GM19023 (cell line): ENCODE measurements around the gene STOX2.

ENCODE experiments used
- ATAC-seq: cut with Tn5 transposase; IDR thresholded peaks from one replicate; pipeline ENCODE4 v1.9.1; 2021; ENCODE audit warnings: mild to moderate bottlenecking, moderate library complexity; ENCODE audit not compliant: unreplicated experiment

STOX2 gene

DNA sequence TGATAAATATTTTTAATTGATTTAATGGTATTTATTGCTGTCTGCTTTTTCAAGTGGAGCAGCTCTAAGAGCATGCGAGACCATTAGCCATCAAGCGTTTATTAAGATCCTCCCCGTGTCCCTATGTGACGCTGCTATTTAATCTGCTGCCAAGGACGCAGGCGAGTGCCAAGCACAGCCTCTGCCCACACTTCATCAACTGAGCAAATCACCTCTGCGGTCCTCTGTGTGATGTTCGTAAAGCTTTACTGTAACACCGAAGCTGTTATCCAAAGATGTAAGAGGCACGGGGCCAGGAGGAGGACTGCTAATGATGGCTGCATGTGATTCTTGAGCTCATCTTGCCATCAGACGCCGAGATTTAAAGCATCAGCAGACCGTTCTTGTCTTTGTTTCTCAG lies 79.5 kb downstream of the STOX2 start:
- no peak for ATAC-seq

DNA sequence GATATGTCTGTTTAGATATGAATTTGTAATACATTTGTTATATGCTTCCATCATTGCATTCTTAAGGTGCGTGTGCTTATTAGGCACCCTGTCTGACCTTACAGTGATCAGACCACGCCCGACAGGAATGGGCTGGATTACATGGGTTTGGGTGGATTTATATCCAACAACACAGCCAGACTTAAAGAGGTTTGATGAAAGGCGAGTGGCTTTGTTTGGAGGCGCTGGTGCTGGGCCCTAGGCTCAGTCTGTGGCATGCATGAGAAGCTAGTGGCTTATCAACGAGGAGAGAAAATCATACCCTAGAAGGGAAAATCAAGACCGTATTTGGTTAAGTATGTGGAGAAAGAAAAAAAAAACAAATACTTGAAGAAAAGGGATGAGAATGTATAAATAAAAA lies 80.7 kb downstream of the STOX2 start:
- ATAC-seq, result no peak

DNA sequence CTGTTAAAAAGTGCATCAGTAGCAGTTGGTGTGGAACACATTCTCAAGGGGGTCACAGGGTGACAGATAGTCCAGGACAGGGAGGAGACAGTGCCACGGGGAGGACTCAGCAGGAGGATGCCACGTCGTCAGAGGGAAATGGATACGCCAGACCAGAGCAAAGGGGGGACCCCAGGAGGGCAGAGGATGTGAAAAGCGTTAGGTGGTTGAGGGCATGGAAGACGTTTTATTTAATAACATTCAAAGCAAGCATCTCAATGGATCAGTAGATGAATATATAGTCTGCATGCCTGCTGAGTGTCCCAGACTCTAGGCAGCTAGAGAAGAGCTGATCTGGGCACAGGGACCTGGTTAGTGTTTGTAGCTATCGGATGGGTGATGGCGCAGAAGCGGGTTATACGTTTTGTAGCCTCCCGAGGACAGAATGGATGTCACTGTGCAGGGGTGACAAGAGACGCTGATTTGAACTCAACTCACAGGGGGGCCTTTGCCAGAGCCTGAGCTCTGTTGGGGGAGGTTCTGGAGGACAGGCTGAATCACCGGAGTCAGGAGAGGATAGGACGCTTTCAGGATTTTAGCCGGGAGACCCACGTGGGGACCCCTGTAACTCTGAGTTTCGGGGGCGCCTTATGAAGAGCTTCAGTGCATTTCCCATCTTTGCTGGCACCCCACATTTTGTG lies 81.3 kb downstream of the STOX2 start:
- no peak for ATAC-seq

DNA sequence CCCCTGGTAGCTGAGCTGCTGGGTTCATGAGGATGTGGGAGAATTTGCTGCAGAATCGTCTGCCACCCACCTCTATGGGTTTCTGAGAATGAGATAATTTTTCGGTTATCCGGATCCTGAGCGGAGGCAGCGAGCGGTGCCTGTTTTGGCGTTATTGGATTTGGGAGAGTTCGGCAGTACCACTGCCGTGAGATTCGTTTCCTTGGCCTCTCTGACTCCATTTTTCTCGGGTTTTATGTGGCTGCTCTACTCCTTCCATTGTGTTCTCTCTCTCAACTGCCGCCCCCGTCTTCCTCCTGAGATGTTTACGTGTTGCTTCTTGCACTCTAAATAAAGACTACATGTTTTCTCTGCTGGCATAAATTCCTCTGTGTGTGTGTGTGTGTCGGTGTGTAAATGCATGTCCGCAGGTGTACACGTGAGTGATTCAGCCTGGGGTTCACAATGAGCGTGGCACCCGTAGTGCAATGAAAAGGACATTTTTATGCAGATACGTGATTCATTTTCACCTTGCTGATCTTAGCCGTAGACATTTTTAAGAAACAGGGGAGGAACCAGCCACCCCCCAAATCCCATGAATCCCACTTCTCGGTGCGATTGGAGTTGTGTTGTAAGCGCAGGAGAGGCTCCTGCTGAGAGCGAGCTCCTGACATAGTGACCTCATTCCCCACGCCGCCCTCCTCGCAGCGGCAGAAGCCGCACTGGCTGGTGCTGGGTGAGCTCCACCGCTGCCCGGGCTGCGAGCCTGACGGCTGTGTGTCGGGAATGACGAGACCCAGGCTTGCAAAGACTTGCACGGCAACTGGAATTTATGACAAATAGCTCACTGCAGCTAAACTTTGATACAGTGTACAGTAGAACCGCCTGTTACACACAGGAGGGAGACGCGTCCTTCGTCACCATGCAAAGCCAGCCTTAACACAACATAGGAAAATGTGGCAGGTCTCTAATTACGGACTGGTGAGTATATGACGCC lies 82.2 kb downstream of the STOX2 start:
- no peak for ATAC-seq

DNA sequence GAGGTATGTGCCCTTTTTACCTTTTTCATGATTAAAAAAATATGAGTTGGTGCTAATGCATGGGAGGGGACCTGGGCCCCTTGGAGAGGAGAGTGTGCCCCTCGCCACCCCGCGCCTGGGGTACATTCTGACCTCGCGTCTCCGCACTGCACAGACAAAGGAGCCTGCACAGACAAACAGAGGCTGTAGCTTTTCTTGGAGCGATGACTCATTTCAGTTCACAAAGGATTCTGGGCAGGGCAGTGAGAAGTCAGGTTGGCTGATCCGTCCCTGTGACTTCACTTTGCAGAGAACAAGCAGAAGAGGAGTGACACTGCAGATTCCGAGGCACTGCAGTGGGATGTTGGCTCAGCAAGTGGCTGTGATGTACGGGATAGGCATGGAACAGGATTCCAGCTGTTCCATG lies 82.9 kb downstream of the STOX2 start:
- no peak for ATAC-seq

DNA sequence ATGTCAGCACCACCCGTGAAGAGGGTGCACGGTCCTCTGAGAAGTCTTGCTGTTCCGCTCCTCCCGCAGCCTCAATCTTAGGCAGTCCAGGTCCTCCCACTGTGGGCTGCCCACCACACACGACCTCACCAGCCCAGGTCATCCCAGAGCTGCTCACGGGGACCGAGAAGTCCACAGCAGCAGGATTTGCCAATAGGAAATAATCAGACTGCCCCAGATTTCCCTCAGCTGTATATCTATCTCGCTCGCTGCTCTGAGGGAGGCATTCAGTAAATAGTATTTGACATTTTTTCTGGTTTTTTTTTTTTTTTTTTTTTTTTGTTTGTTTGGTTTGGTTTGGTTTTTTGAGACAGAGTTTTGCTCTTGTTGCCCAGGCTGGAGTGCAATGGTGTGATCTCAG lies 83.8 kb downstream of the STOX2 start:
- no peak for ATAC-seq

DNA sequence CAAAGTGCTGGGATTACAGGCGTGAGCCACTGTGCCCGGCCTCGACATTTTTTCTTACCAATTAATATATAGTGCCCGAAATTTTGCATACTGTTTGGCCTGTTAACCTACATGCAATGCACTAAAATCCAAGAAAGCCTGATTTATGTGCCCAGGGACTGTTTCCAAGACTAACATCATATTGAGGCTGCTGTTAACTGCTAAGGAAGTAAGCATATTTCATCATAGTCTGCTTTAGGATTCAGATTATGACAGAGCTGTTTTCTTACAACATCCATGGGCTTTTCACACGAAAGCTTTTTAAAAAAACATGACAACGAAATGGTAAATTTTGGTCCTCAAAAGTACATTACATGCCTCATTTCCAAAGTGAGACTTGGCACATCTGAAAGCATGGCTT lies 84.4 kb downstream of the STOX2 start:
- ATAC-seq, result no peak

DNA sequence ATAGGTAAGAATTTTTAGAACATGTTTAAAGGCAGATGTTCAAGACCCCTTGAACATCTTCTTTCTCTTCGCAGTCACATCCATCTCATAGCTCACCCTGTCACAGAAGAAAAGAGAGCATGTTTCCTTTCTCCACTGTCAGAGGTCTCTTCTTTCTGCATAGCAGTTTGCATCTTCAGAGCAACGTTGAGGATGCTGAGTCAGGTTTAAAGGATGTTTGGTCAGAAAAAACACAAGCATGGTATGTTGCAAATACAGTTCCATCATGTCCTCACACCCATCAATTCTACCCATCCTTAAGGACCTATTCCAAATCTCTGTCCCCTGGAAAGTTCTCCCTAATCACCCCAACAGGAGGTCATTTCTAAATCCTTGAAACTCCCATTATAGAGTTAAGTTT lies 84.8 kb downstream of the STOX2 start:
- no peak for ATAC-seq

DNA sequence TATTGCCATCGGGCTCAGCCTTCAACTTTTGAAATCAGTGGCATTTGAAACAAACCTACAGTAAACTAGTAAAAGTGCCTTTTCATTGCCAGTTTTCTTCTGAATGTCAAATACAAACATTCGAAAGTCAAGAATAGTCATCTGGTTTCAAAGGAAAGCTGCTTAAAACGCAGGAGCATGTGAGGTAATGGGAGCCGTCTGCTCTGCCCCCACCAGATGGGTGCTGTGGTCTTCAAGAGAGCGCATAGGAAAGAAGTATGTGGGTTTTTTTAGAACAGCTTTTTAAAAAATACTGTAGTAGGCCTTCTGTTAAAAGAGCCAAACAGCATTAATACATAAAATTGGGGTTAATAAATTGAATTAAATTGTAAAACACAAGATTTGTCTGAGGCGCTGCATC lies 88.6 kb downstream of the STOX2 start:
- ATAC-seq, result no peak

DNA sequence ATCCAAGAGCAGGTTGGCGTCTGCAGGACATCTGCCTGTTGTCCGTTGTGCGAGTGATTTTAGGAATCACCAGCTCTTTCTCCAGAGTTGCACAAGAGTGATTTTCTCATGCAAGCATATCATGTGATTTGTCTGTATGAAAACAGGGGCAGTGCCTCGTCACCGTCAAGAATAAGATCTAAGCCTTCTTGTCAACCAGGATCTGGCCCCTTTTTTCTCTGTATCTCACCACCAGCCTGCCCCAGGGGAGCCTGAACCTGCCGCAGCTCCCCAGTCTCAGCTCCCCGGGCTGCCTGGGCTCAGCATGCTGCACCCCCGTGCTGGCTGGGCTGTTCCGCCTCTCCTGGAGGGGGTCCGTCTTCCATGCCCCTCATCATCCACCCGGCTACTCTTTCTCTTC lies 90.5 kb downstream of the STOX2 start:
- no peak for ATAC-seq

DNA sequence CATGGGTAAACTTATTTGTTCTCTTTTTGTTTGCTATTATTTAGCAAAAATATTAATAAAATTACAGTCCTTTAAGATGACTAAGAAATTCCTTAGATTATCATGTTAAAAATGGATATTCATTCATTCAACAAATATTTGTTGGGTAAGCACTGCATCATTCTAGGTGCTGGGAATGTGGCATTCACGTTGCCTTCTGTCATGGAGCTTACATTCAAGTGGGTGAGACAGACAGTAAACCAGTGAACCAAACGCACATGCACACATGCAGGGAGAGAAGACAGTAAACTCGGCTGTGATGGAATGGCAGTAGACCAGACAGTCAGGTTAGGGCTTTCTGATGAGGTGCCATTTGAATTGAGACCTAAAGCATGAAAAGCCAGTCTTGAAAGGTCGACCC lies 91.8 kb downstream of the STOX2 start:
- no peak for ATAC-seq

DNA sequence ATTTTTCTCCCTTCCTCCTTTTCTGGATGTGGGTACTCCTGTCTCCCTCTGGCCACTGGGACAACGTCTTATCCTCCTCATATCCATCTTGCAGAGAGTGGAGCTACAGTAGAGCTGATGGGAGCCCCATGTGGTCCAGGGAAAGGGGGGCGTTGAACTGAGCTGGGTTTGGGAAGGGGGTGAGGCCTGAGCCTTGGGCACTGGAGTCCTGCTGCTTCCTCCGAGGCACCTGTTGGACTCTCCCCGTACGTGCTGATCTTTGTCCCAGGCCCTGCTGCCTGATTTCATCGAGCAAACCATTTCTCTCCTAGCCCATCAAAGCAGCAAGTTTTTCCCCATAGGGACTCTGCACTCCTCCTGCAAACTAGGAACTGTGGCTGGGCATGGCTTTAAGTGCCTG lies 94.3 kb downstream of the STOX2 start:
- no peak for ATAC-seq

DNA sequence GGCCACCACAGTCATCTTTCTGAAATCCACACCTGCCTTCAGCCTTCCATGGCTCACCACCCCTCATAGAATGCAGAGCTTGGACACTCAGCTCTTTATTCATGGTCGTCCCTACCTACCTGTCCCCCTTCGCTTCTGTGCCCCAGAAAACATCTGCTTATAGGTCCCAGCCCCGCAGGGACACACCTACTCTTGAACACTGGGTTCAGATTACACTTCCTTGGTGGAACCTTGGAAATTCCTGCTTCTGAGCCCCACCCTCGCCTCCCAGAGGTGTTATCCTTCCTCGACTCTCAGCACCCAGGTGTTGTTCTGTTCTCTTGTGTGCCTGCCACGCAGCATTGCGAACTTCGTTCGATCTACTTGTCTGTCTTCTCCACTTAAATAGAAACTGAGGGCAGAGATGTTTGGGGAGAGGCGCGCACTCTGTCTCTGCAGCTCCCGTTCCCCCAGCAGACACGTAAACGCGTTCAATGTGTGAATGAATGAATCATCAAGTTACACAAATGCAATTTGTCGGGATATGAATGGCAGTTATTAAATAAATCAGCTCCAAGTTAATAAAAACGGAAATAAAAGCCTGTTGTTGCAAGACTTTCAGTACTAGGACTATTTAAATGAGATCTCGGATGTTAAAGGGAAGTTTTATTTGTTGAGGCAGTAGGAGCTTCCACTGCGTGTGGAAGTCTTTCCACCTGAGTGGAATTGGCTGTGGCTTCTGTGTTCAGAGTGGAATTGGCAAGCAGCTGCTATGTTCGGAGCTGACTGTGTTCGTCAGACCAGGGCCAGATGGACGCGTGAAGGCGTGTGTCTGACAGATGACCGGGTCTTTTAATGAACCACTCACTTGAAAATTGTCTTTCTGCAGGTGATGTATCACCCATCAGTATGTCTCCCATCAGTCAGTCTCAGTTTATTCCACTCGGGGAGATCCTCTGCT lies 95.6 kb downstream of the STOX2 start:
- no peak for ATAC-seq

DNA sequence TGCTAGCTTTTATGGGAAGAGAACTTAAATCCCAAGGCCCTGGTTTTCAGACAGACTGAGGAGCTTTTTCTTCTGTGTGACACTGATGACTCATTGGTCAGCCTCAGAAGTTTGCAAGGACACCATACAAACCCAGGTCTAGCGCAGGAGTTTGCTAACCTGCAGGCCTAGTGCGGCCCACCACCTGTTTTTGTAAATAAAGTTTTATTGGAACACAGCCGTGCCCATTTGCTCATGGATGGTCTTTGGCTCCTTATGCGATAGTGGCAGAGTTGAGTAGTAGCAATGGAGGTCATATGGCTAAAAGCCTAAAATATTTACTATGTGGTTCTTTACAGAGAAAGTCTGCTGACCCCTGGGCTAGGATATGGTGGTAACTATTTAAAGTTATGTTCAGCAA lies 98.3 kb downstream of the STOX2 start:
- ATAC-seq, result no peak

DNA sequence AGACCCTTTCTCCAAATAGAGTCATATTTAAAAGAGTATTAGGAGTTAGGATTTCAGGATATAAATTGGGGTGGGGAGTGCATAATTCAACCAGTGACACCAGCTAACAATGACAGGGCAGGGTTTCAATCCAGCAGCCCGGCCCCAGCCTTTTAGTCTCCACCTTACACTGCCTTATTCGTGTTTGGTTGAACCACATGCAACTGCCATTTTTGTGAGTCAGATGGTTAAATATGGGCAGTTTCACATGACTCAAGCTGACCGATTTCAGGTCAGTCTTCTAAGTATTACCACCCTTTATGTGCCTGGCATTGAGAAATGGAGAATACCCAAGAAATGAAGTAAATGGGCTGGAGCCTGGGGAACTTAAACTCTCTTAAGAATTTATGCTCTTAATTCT lies 102.8 kb downstream of the STOX2 start:
- no peak for ATAC-seq

DNA sequence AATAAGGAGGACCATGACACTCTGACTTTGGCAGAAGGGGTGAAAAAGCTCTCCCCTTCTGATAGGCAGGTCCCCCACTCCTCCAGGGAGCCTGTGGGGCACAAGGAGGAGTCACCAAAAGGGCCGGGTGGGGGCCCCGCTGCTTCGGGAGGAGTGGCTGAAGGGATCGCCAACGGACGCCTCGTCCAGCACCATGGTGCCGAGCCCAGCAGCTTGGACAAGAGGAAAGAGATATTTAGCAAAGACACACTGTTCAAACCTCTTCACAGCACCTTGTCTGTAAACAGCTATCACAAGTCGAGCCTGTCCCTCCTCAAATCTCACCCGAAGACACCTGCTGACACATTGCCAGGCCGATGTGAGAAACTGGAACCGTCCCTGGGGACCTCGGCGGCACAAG lies 105.6 kb downstream of the STOX2 start:
- no peak for ATAC-seq

DNA sequence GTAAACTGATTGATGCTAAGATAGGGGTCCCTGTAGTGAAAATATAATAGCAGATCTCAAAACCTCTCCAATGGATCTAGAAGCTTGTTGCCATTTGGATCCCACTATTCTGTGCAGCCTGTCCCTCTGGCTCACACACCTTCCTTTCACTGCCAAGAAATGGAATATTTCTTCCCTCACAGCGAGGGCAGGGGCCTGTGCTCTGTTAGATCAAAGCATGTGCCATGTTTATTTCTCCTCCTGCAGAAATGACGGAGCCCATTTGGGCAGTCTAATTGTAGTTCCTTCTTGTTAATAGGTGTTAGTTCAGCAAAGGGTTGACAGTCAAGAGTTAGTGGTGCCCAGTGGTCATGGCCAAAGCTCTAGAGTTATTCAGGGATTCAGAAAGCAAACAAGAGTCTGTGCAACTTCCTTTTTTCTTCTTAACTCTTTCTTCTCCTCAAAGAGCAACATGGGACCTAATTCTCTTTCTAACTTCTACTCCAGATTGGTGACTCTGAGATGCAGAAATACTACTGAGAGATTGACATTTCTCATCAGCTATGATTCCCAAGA lies 106.8 kb downstream of the STOX2 start:
- no peak for ATAC-seq

DNA sequence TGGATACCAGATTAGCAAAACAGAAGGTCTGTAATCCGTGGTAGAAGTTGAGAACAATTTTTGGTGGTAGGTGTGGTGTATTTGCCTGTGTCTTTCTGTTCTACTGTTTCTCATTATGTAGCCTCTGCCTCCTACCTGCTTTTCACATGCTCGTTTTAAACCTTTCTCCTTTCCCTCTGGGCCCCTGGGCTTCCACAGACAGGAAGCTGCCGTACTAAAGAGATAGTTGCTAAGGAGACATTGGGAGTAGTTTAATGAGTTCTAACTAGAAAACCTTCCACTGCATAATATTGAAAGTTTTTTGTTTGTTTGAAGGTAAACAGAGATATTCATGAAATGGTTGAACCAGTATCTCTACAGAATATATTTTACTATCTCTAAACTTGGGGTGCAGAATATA lies 107.8 kb downstream of the STOX2 start:
- no peak for ATAC-seq

DNA sequence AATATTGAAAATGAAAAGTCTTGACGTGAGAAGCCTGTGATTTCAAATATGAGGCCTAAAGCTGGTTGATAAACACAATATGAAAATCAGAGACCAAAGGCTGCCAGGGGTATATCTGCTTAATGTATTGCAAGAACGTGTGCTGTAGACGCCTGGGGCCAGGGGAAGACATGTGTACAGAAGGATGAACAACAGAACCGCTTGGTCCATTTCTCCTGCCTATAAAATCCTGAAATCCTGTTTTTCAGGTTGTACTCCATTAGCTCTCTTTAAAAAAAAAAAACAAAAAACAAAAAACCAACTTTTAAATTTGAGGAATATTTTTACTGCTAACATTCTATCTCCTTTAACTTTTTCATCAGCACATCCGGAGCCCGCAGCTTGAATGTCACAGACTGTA lies 109.2 kb downstream of the STOX2 start:
- ATAC-seq, result no peak

DNA sequence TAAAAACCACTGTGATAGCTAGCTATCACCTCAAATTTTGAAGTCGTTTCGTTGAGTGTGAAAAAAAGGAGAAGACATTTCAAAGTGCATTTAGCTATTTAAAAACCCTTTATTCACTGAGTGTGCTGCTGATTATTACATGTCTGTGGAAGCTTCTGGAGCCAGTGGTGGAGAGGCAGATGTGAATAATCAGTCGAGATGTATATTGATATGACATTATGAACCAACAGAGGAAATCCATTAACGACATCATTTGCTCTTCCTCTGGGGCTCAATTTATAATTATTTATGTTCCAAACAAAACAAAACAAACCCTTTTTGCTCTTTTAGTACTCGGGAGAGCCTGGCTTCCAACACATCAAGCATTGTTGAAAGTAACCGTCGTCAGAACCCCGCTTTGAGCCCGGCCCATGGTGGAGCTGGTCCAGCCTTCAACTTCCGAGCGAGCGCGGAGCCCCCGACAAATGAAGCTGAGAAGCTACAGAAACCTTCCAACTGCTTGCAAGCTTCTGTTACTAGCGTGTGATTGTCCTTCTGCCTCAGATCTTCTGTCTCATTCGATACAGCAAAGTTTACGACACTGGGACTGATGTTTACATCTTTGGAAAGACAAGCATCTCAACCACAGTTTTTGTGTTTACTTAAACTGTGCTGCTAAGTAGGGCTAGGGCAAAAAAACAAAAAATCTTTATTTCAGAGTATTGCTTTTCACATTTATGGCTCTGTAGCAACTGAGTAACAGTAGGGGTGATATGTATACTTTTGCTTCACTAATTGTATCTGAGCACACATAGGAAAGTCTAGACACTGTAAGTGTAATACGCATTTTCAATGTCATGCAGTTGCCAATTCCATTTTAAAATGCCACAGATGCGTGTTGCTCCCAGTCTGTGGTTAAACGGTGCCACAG lies 111.9 kb downstream of the STOX2 start:
- no peak for ATAC-seq
